CD14-positive monocyte (primary cell): ENCODE measurements around the gene TMUB2. TPM values are rescaled to one million over a fixed set of nuclear protein-coding genes. Genes with fewer than 3 reads are reported as not detected.
"Not testable (repeated sequence)": the region's sequence is repeated elsewhere in the genome, so short reads cannot be mapped to it uniquely, and the experiment has no call there.

Experiments used
- DNase-seq, 3 donors: peaks; one replicate each; pipeline ENCODE4 v3.0.0-alpha.2; 2011 to 2022
- H2AFZ ChIP-seq: 2 replicates; pipeline ENCODE4 v1.6.0; 2012; ENCODE audit warnings: mild to moderate bottlenecking, low read depth, low read length, inconsistent platforms; ENCODE audit not compliant: insufficient read depth, poor library complexity, severe bottlenecking
- H3K27ac ChIP-seq, 2 donors: 1 replicate in 1 of 2; 2 replicates in 1 of 2; pipeline ENCODE4 v1.5.1; 2012 to 2013; ENCODE audit warnings: low read length in 2 of 2, control low read depth in 1 of 2, inconsistent platforms in 1 of 2, low read depth in 1 of 2, mild to moderate bottlenecking in 1 of 2
- H3K27me3 ChIP-seq, 2 donors: one replicate each; pipeline versions ENCODE4 v1.6.0 to v1.6.1; 2011 to 2013; ENCODE audit warnings: low read length in 2 of 2; ENCODE audit not compliant: control insufficient read depth in 2 of 2, insufficient read depth in 2 of 2
- H3K36me3 ChIP-seq, 2 donors: replicated peaks in 1 of 2; 1 replicate in 1 of 2; 2 replicates in 1 of 2; pipeline versions ENCODE4 v1.5.1 to v1.6.1; 2012 to 2013; ENCODE audit warnings: low read length in 2 of 2, control low read depth in 1 of 2, inconsistent platforms in 1 of 2, mild to moderate bottlenecking in 1 of 2; ENCODE audit not compliant: insufficient read depth in 2 of 2, control insufficient read depth in 1 of 2
- H3K4me1 ChIP-seq, 2 donors: 1 replicate in 1 of 2; 2 replicates in 1 of 2; pipeline versions ENCODE4 v1.5.1 to v1.6.1; 2012 to 2013; ENCODE audit warnings: low read length in 2 of 2, control low read depth in 1 of 2, inconsistent platforms in 1 of 2, mild to moderate bottlenecking in 1 of 2, moderate library complexity in 1 of 2; ENCODE audit not compliant: insufficient read depth in 2 of 2, control insufficient read depth in 1 of 2
- H3K4me2 ChIP-seq: replicated peaks from 2 replicates; pipeline ENCODE3; 2012; ENCODE audit warnings: low read length, moderate library complexity, mild to moderate bottlenecking; ENCODE audit not compliant: poor library complexity, severe bottlenecking; ENCODE audit errors: extremely low read depth
- H3K4me3 ChIP-seq, 3 experiments: fragments of 200-600 bp in 1 of 3; sonication (generic) in 1 of 3; replicated peaks in 1 of 3; 1 replicate in 2 of 3; 2 replicates in 1 of 3; pipeline ENCODE4 v1.5.1; 2011 to 2013; ENCODE audit warnings: low read length in 3 of 3, mild to moderate bottlenecking in 3 of 3, control low read depth in 2 of 3, low read depth in 2 of 3, inconsistent platforms in 1 of 3, moderate library complexity in 1 of 3
- H3K79me2 ChIP-seq: 2 replicates; pipeline ENCODE4 v1.6.0; 2012; ENCODE audit warnings: mild to moderate bottlenecking, control low read depth, inconsistent platforms, low read length, moderate library complexity; ENCODE audit not compliant: insufficient read depth
- H3K9ac ChIP-seq: 2 replicates; pipeline ENCODE4 v1.6.0; 2017; ENCODE audit warnings: low read length, mild to moderate bottlenecking; ENCODE audit not compliant: insufficient read depth, poor library complexity, severe bottlenecking
- H3K9me3 ChIP-seq, 2 donors: replicated peaks in 1 of 2; 1 replicate in 1 of 2; 2 replicates in 1 of 2; pipeline versions ENCODE4 v1.5.1 to v1.6.1; 2012 to 2013; ENCODE audit warnings: low read length in 2 of 2, control low read depth in 1 of 2; ENCODE audit not compliant: control insufficient read depth in 1 of 2, insufficient read depth in 1 of 2
- H4K20me1 ChIP-seq: 2 replicates; pipeline ENCODE4 v1.6.0; 2012; ENCODE audit warnings: mild to moderate bottlenecking, low read length, control low read depth, moderate library complexity; ENCODE audit not compliant: insufficient read depth
- H3K27ac Mint-ChIP-seq, 7 donors: one replicate each; pipeline ENCODE4 v1.8.0; 2020; ENCODE audit warnings: mild to moderate bottlenecking in 7 of 7, mixed read lengths in 7 of 7, moderate library complexity in 6 of 7, inconsistent platforms in 2 of 7
- H3K27me3 Mint-ChIP-seq, 3 donors: one replicate each; pipeline ENCODE4 v1.8.0; 2021 to 2022; ENCODE audit warnings: low read depth in 3 of 3, mild to moderate bottlenecking in 3 of 3, mixed read lengths in 3 of 3, moderate library complexity in 3 of 3, inconsistent platforms in 1 of 3
- H3K36me3 Mint-ChIP-seq, 2 donors: one replicate each; pipeline ENCODE4 v1.8.0; 2020; ENCODE audit warnings: mixed read lengths in 2 of 2, inconsistent platforms in 1 of 2, mild to moderate bottlenecking in 1 of 2
- H3K4me1 Mint-ChIP-seq: one replicate; pipeline ENCODE4 v1.8.0; 2020; ENCODE audit warnings: mild to moderate bottlenecking, mixed read lengths
- H3K4me3 Mint-ChIP-seq, 2 donors: one replicate each; pipeline ENCODE4 v1.8.0; 2020; ENCODE audit warnings: mild to moderate bottlenecking in 2 of 2, mixed read lengths in 2 of 2, moderate library complexity in 1 of 2
- H3K9me3 Mint-ChIP-seq, 7 donors: one replicate each; pipeline ENCODE4 v1.8.0; 2020 to 2022; ENCODE audit warnings: mixed read lengths in 7 of 7, mild to moderate bottlenecking in 6 of 7, moderate library complexity in 6 of 7, inconsistent platforms in 2 of 7
- CTCF ChIP-seq: fragments of 200-600 bp; IDR thresholded peaks from one replicate; pipeline ENCODE4 v1.8.0; 2022; ENCODE audit warnings: antibody characterized with exemption, mild to moderate bottlenecking
- WGBS: methylation state at CpG from one replicate; pipeline ENCODE4 v1.1.5; 2013; ENCODE audit warnings: missing lambda C conversion rate; ENCODE audit not compliant: insufficient coverage; 5-methylcytosine and 5-hydroxymethylcytosine counted together
- intact Hi-C, 2 donors: fragments of 100-400 bp; cut with micrococcal nuclease; formaldehyde crosslinking; loops; one replicate each; pipeline versions ENCODE4 v1.15.0 to v1.15.1; 2023
- polyA plus RNA-seq, 3 donors: library from polyadenylated mRNA; depleted of rRNA in 1 of 3; unstranded in 2 of 3; stranded (reverse) in 1 of 3; fragments of 300-500 nt in 2 of 3; fragments of >200 nt in 1 of 3; fragmentation: Illumina TruSeq in 2 of 3; gene quantifications; 1 replicate in 2 of 3; 2 replicates in 1 of 3; pipeline ENCODE4 v1.2.3, GENCODE V29; 2012 to 2021

The TMUB2 gene
- polyA plus RNA-seq, 3 donors, result 41.3 to 118 (median 41.7) TPM

GRCh38 chr17:44147812-44148211, 39.0 kb upstream of the TMUB2 start:
- H3K4me3 ChIP-seq, result no peak overlapping the region
- Mint-ChIP-seq H3K27ac (peak overlapping the region in 3 of 7 donors; percentile 60 to 72 (median 62)), H3K4me1 (peaks cover 32% of the 10 kb centered on the region), H3K4me3 (no peak overlapping the region), H3K36me3 (peaks cover 7 to 28% of the 10 kb centered on the region in 2 donors), H3K27me3 (peaks cover 0 to 2% (median 1%) of the 10 kb centered on the region in 3 donors), H3K9me3 (no peaks in the 10 kb centered on the region)
- DNase-seq, result no peak
- H3K79me2 ChIP-seq, result peaks cover 26% of the 10 kb centered on the region
- peak overlapping the region in 1 of 2 donors; percentile 67 for H3K27ac ChIP-seq
- peaks cover 17% of the 10 kb centered on the region in 2 donors for H3K4me1 ChIP-seq
- intact Hi-C loops, result no loop called here
- no peak overlapping the region for H3K9ac ChIP-seq
- WGBS, result 100% methylated on average over 4 of the region's 4 CpGs
- no peak overlapping the region for H3K4me2 ChIP-seq
- no peaks in the 10 kb centered on the region for H3K27me3 ChIP-seq
- TF ChIP-seq CTCF, result no peak
- no peaks in the 10 kb centered on the region for H3K9me3 ChIP-seq
- H2AFZ ChIP-seq, result no peak overlapping the region
- peaks cover 3 to 19% of the 10 kb centered on the region in 2 donors for H3K36me3 ChIP-seq
- no peaks in the 10 kb centered on the region for H4K20me1 ChIP-seq

GRCh38 chr17:44149066-44149465, 37.7 kb upstream of the TMUB2 start:
- H3K9me3 ChIP-seq, H3K4me3 Mint-ChIP-seq, intact Hi-C loops, H3K4me3 ChIP-seq, H2AFZ ChIP-seq, H3K4me2 ChIP-seq, DNase-seq, H4K20me1 ChIP-seq, H3K9me3 Mint-ChIP-seq, H3K27me3 Mint-ChIP-seq, H3K27me3 ChIP-seq: not testable (repeated sequence)
- Histone ChIP-seq H3K4me1 (peaks cover 15 to 17% of the 10 kb centered on the region in 2 donors), H3K36me3 (peaks cover 3 to 28% of the 10 kb centered on the region in 2 donors), H3K9ac (peak overlapping the region; percentile 34), H3K27ac (peak overlapping the region; percentile 28 to 67), H3K79me2 (peaks cover 17% of the 10 kb centered on the region)
- no CpG with 5 or more reads among the region's 3 CpGs for WGBS
- peaks cover 9 to 38% of the 10 kb centered on the region in 2 donors for H3K36me3 Mint-ChIP-seq
- H3K27ac Mint-ChIP-seq, result peak overlapping the region; percentile 30 to 81 (median 67)
- H3K4me1 Mint-ChIP-seq, result peaks cover 31% of the 10 kb centered on the region
